Stimulated activated CD8-positive, alpha-beta memory T cell treated with anti-CD3 and anti-CD28 coated beads, Interleukin-4, amount 100 ng/mL, for 1 hour (primary cell): Measurements from ENCODE around the gene TRERF1.
A peak's percentile ranks its signal among the peaks of the same experiment; 100 is the strongest.

ENCODE experiments used
- DNase-seq, 2 donors: peaks; one replicate each; pipeline ENCODE4 v3.0.0-alpha.2; 2020; ENCODE audit warnings: low read depth in 2 of 2, low spot score in 1 of 2

Gene TRERF1

GRCh38 chr6:42313038-42313437 lies 138.7 kb downstream of the TRERF1 start:
- no peak for DNase-seq

GRCh38 chr6:42307141-42307470 lies 144.6 kb downstream of the TRERF1 start:
- no peak for DNase-seq

GRCh38 chr6:42306439-42307140 lies 145.1 kb downstream of the TRERF1 start:
- DNase-seq, result no peak

- no peak for DNase-seq
Measured at GRCh38 chr6:42304053-42304712, 147.5 kb downstream of the TRERF1 start.

GRCh38 chr6:42302411-42302810 lies 149.3 kb downstream of the TRERF1 start:
- DNase-seq, result no peak

- DNase-seq, result no peak
Measured at GRCh38 chr6:42301986-42302385, 149.7 kb downstream of the TRERF1 start.

- DNase-seq, result no peak
Measured at GRCh38 chr6:42300701-42301100, 151.0 kb downstream of the TRERF1 start.

GRCh38 chr6:42300185-42300584 lies 151.5 kb downstream of the TRERF1 start:
- no peak for DNase-seq

- no peak for DNase-seq
Measured at GRCh38 chr6:42297661-42298060, 154.1 kb downstream of the TRERF1 start.

GRCh38 chr6:42296614-42297013 lies 155.1 kb downstream of the TRERF1 start:
- no peak for DNase-seq

- DNase-seq, result no peak
Measured at GRCh38 chr6:42295677-42296076, 156.0 kb downstream of the TRERF1 start.

- DNase-seq, result no peak
Measured at GRCh38 chr6:42295181-42295580, 156.5 kb downstream of the TRERF1 start.

GRCh38 chr6:42294759-42295158 lies 157.0 kb downstream of the TRERF1 start:
- no peak for DNase-seq

- no peak for DNase-seq
Measured at GRCh38 chr6:42293386-42293977, 158.2 kb downstream of the TRERF1 start.

GRCh38 chr6:42292004-42292740 lies 159.6 kb downstream of the TRERF1 start:
- no peak for DNase-seq

GRCh38 chr6:42287756-42288155 lies 164.0 kb downstream of the TRERF1 start:
- no peak for DNase-seq

GRCh38 chr6:42281570-42281969 lies 170.2 kb downstream of the TRERF1 start:
- peak in 1 of 2 donors; percentile 22 for DNase-seq

GRCh38 chr6:42280966-42281533 lies 170.7 kb downstream of the TRERF1 start:
- no peak for DNase-seq

GRCh38 chr6:42279966-42280629 lies 171.6 kb downstream of the TRERF1 start:
- no peak for DNase-seq

GRCh38 chr6:42279144-42279781 lies 172.5 kb downstream of the TRERF1 start:
- DNase-seq, result no peak
